ENCODE results near the gene CLCN7. TPM values are rescaled to one million over a fixed set of nuclear protein-coding genes. Genes with fewer than 3 reads are reported as not detected.

CLCN7 gene, protein sequence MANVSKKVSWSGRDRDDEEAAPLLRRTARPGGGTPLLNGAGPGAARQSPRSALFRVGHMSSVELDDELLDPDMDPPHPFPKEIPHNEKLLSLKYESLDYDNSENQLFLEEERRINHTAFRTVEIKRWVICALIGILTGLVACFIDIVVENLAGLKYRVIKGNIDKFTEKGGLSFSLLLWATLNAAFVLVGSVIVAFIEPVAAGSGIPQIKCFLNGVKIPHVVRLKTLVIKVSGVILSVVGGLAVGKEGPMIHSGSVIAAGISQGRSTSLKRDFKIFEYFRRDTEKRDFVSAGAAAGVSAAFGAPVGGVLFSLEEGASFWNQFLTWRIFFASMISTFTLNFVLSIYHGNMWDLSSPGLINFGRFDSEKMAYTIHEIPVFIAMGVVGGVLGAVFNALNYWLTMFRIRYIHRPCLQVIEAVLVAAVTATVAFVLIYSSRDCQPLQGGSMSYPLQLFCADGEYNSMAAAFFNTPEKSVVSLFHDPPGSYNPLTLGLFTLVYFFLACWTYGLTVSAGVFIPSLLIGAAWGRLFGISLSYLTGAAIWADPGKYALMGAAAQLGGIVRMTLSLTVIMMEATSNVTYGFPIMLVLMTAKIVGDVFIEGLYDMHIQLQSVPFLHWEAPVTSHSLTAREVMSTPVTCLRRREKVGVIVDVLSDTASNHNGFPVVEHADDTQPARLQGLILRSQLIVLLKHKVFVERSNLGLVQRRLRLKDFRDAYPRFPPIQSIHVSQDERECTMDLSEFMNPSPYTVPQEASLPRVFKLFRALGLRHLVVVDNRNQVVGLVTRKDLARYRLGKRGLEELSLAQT
- total RNA-seq = 10 to 100 TPM; 41.9 to 43.9 TPM

- peak within 1 kb of the TSS; percentile 92 for H3K27ac Mint-ChIP-seq
- no peaks in the 10 kb centered on the region for H3K36me3 Mint-ChIP-seq (ENCODE audit: low read depth)
- no peaks in the 10 kb centered on the region for H3K27me3 Mint-ChIP-seq (ENCODE audit: low read depth)
- peaks cover 21% of the 10 kb centered on the region for H3K4me1 Mint-ChIP-seq (ENCODE audit: low read depth)
- no peaks in the 10 kb centered on the region for H3K9me3 Mint-ChIP-seq (ENCODE audit: insufficient read depth)
- peak within 1 kb of the TSS; percentile 87 for H3K4me3 Mint-ChIP-seq
- CTCF ChIA-PET = no interaction called here
- POLR2A ChIA-PET = interaction anchor here (0.9 to 1.2 kb wide), 3 partner anchors 29 to 54 kb away, joined by 3 to 9 read pairs (median 4); partner anchors contain the start of gene UQCC4
- DNase-seq (peak; percentile 91), ATAC-seq (peak; percentile 91)
Measured at GRCh38 chr16:1474796-1475551, at the start of gene CLCN7. Gene CLCN7, minus strand, starts transcription at chr16:1475028. Its CDS starts 54 bp downstream, at chr16:1474974.

DNA sequence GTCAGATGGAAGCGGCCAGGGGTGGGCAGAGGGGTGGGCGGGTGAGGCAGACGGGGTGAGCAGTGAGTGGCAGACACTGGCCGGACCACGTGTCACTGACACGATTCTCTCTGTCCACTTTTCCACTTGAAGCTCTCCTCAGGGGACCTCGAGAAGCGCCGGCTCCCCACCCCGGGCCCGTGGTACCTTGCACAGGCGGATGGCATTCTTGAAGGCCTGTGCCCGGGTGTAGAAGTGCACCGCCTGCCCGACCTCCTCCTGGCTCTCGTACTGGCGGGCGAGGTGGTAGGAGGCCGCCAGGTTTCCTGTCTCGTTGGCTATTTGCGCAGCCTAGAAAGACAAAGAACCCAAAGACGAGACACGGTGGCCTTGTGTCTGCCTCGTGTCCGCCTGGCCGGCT lies 49.5 kb upstream of the CLCN7 start:
- CTCF ChIA-PET = interaction anchor here (0.8 kb wide), 1 partner anchor 161 kb away, joined by 3 read pairs; no protein-coding TSS in a partner anchor

DNA sequence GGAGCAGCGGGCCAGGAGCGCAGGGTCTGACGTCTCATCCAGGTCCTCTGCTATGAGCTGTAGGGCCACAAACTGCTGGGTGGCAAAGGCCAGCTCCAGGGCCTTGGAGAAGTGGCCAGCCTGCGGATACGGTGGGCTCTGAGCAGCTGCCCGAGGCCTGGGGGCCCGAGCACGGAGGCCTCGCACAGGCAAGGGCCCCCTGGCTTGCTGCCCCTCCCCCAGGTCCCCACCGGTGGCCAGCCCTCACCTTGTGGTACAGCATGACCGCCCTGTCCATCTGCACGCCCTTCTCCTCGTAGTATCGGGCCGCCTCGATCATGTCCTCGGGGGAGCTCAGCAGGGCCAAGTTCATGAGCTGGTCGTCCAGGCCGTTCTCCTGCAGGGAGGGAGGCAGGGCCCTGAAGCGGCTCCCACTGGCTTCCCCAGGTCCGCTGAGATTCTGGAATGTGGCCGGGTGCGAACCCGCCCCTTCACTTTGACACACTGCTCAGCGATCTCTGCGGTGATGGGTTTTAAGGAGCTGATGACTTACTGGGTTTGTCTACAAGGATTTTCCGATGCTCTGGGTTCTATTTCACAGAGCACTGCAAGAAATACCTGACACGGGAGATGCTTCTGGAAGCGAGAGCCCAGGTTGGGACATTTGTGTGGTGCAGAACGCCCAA lies 48.9 kb upstream of the CLCN7 start:
- Mint-ChIP-seq H3K4me1 (ENCODE audit: low read depth) (peaks cover 27% of the 10 kb centered on the region), H3K9me3 (ENCODE audit: insufficient read depth) (no peaks in the 10 kb centered on the region), H3K27ac (no peak overlapping the region), H3K36me3 (ENCODE audit: low read depth) (peaks cover 2% of the 10 kb centered on the region), H3K27me3 (ENCODE audit: low read depth) (no peaks in the 10 kb centered on the region), H3K4me3 (no peak overlapping the region)
- ChIA-PET POLR2A (interaction anchor here (1.5 kb wide), 1 partner anchor 15 kb away, joined by 3 read pairs; no protein-coding TSS in a partner anchor), CTCF (interaction anchor here (0.8 kb wide), 1 partner anchor 160 kb away, joined by 3 read pairs; no protein-coding TSS in a partner anchor)
- no peak for DNase-seq
- no peak for ATAC-seq

More for the DNA sequence above, 49.5 kb upstream of the CLCN7 start:
- H3K4me1 Mint-ChIP-seq (ENCODE audit: low read depth) = peaks cover 28% of the 10 kb centered on the region
- H3K36me3 Mint-ChIP-seq (ENCODE audit: low read depth) = peaks cover 2% of the 10 kb centered on the region
- H3K9me3 Mint-ChIP-seq (ENCODE audit: insufficient read depth) = no peaks in the 10 kb centered on the region
- ATAC-seq (no peak), DNase-seq (no peak)
- no peaks in the 10 kb centered on the region for H3K27me3 Mint-ChIP-seq (ENCODE audit: low read depth)
- POLR2A ChIA-PET = no interaction called here
- no peak overlapping the region for H3K27ac Mint-ChIP-seq
- H3K4me3 Mint-ChIP-seq = no peak overlapping the region

- Mint-ChIP-seq H3K36me3 (ENCODE audit: low read depth) (peaks cover 2% of the 10 kb centered on the region), H3K9me3 (ENCODE audit: insufficient read depth) (no peaks in the 10 kb centered on the region), H3K27ac (no peak overlapping the region), H3K27me3 (ENCODE audit: low read depth) (no peaks in the 10 kb centered on the region), H3K4me1 (ENCODE audit: low read depth) (peaks cover 4% of the 10 kb centered on the region), H3K4me3 (no peak overlapping the region)
- ATAC-seq = no peak
- no peak for DNase-seq
- CTCF ChIA-PET = no interaction called here
- POLR2A ChIA-PET = no interaction called here
Measured at GRCh38 chr16:1520461-1520860, 45.6 kb upstream of the CLCN7 start.

GRCh38 chr16:1519831-1520230 lies 45.0 kb upstream of the CLCN7 start:
- H3K27ac Mint-ChIP-seq = no peak overlapping the region
- POLR2A ChIA-PET = no interaction called here
- no peaks in the 10 kb centered on the region for H3K4me1 Mint-ChIP-seq (ENCODE audit: low read depth)
- peaks cover 2% of the 10 kb centered on the region for H3K36me3 Mint-ChIP-seq (ENCODE audit: low read depth)
- ATAC-seq = no peak
- no peaks in the 10 kb centered on the region for H3K9me3 Mint-ChIP-seq (ENCODE audit: insufficient read depth)
- no peak for DNase-seq
- CTCF ChIA-PET = no interaction called here
- no peaks in the 10 kb centered on the region for H3K27me3 Mint-ChIP-seq (ENCODE audit: low read depth)
- H3K4me3 Mint-ChIP-seq = no peak overlapping the region

- no peak overlapping the region for H3K4me3 Mint-ChIP-seq
- POLR2A ChIA-PET = no interaction called here
Measured at GRCh38 chr16:1518626-1519135, 43.9 kb upstream of the CLCN7 start.

GRCh38 chr16:1514507-1514906 lies 39.7 kb upstream of the CLCN7 start:
- ChIA-PET CTCF (interaction anchor here (0.5 to 1.0 kb wide), 3 partner anchors 25 to 191 kb away, joined by 3 to 4 read pairs (median 3); partner anchors contain the start of gene MAPK8IP3), POLR2A (no interaction called here)
- ATAC-seq = no peak
- Mint-ChIP-seq H3K4me3 (no peak overlapping the region), H3K9me3 (ENCODE audit: insufficient read depth) (no peaks in the 10 kb centered on the region), H3K4me1 (ENCODE audit: low read depth) (no peaks in the 10 kb centered on the region), H3K27ac (no peak overlapping the region), H3K27me3 (ENCODE audit: low read depth) (no peaks in the 10 kb centered on the region), H3K36me3 (ENCODE audit: low read depth) (peaks cover 19% of the 10 kb centered on the region)
- DNase-seq = no peak

More at GRCh38 chr16:1518626-1519135, 43.9 kb upstream of the CLCN7 start:
- H3K9me3 Mint-ChIP-seq (ENCODE audit: insufficient read depth) = no peaks in the 10 kb centered on the region
- H3K27me3 Mint-ChIP-seq (ENCODE audit: low read depth) = no peaks in the 10 kb centered on the region
- DNase-seq = no peak
- ATAC-seq = no peak
- H3K36me3 Mint-ChIP-seq (ENCODE audit: low read depth) = peaks cover 3% of the 10 kb centered on the region
- no peaks in the 10 kb centered on the region for H3K4me1 Mint-ChIP-seq (ENCODE audit: low read depth)
- CTCF ChIA-PET = no interaction called here
- no peak overlapping the region for H3K27ac Mint-ChIP-seq

DNA sequence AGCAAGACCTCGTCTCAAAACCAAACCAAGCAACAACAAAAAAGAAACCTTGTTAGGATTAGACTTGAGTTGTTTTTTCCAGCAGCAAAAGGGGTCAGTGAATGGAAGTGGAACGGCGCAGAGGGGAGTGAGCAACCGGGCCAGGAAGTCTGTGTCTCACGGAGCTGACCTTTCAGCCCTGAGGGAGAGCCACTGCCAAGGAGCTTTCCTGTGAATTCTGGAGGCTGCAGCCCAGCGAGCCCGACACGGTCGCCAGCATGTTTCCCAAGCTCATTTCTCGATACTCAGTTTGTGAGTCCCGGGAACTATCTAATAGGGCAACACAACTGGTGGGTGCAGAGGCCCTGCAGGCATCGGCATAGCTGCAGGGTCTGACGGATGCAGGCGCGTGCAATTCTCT lies 37.9 kb upstream of the CLCN7 start:
- ATAC-seq = no peak
- Mint-ChIP-seq H3K27me3 (ENCODE audit: low read depth) (no peaks in the 10 kb centered on the region), H3K4me3 (no peak overlapping the region), H3K4me1 (ENCODE audit: low read depth) (no peaks in the 10 kb centered on the region), H3K9me3 (ENCODE audit: insufficient read depth) (no peaks in the 10 kb centered on the region), H3K27ac (no peak overlapping the region), H3K36me3 (ENCODE audit: low read depth) (peaks cover 19% of the 10 kb centered on the region)
- CTCF ChIA-PET = interaction anchor here (0.9 kb wide), 1 partner anchor 145 kb away, joined by 3 read pairs; no protein-coding TSS in a partner anchor
- POLR2A ChIA-PET = interaction anchor here (0.7 kb wide), 1 partner anchor 11 kb away, joined by 3 read pairs; no protein-coding TSS in a partner anchor
- DNase-seq = no peak

- CTCF ChIA-PET = no interaction called here
- peaks cover 22% of the 10 kb centered on the region for H3K36me3 Mint-ChIP-seq (ENCODE audit: low read depth)
- POLR2A ChIA-PET = interaction anchor here (0.7 kb wide), 1 partner anchor 10 kb away, joined by 3 read pairs; no protein-coding TSS in a partner anchor
- H3K27ac Mint-ChIP-seq = no peak overlapping the region
- no peak overlapping the region for H3K4me3 Mint-ChIP-seq
- no peak for DNase-seq
- H3K27me3 Mint-ChIP-seq (ENCODE audit: low read depth) = no peaks in the 10 kb centered on the region
- H3K4me1 Mint-ChIP-seq (ENCODE audit: low read depth) = no peaks in the 10 kb centered on the region
- no peak for ATAC-seq
- H3K9me3 Mint-ChIP-seq (ENCODE audit: insufficient read depth) = no peaks in the 10 kb centered on the region
Measured at GRCh38 chr16:1511662-1512569, 37.1 kb upstream of the CLCN7 start.

- H3K4me1 Mint-ChIP-seq (ENCODE audit: low read depth) = no peaks in the 10 kb centered on the region
- POLR2A ChIA-PET = no interaction called here
- H3K36me3 Mint-ChIP-seq (ENCODE audit: low read depth) = peaks cover 24% of the 10 kb centered on the region
- H3K9me3 Mint-ChIP-seq (ENCODE audit: insufficient read depth) = no peaks in the 10 kb centered on the region
- ATAC-seq (no peak), DNase-seq (no peak)
- H3K27me3 Mint-ChIP-seq (ENCODE audit: low read depth) = no peaks in the 10 kb centered on the region
- CTCF ChIA-PET = no interaction called here
- no peak overlapping the region for H3K4me3 Mint-ChIP-seq
- H3K27ac Mint-ChIP-seq = no peak overlapping the region
Measured at GRCh38 chr16:1510941-1511351, 36.1 kb upstream of the CLCN7 start.
